H1 (cell line): ENCODE data around the gene PDXDC1. TPM values are rescaled to one million over a fixed set of nuclear protein-coding genes. Genes with fewer than 3 reads are reported as not detected.

Experiments
- CTCF ChIA-PET: fragments of 300-600 bp; sonication (Branson Sonifier 250); formaldehyde crosslinking; loops from one replicate; lab custom pipeline; 2021; ENCODE audit not compliant: partially characterized antibody; lab: Charles Lee
- POLR2A ChIA-PET: fragments of 300-600 bp; sonication (Branson Sonifier 250); formaldehyde crosslinking; loops from one replicate; lab custom pipeline; 2021; ENCODE audit warnings: inconsistent platforms; ENCODE audit not compliant: partially characterized antibody; lab: Charles Lee
- DNase-seq, 2 experiments: peaks; one replicate each; pipeline versions ENCODE4 v3.0.0 to v3.0.0-alpha.2; 2010 to 2022; ENCODE audit warnings: low spot score in 2 of 2, low read depth in 1 of 2, mixed read lengths in 1 of 2
- FAIRE-seq: peaks from 2 replicates; lab custom pipeline; 2011; peaks lifted over from hg19 to GRCh38; lab: Jason Lieb, UNC
- H2AFZ ChIP-seq: 2 replicates; pipeline ENCODE4 v1.8.1; 2012; ENCODE audit warnings: low read length, inconsistent platforms
- H2AK5ac ChIP-seq: 2 replicates; pipeline ENCODE4 v1.6.1; 2013; ENCODE audit warnings: low read depth, low read length
- H2BK120ac ChIP-seq: replicated peaks from 2 replicates; pipeline ENCODE3; 2013; ENCODE audit warnings: low read depth, low read length, inconsistent platforms
- H2BK12ac ChIP-seq: 2 replicates; pipeline ENCODE4 v1.6.1; 2013; ENCODE audit warnings: low read depth, low read length
- H2BK15ac ChIP-seq: 2 replicates; pipeline ENCODE4 v1.6.1; 2013; ENCODE audit warnings: low read length
- H2BK20ac ChIP-seq: 2 replicates; pipeline ENCODE4 v1.6.1; 2013; ENCODE audit warnings: low read length
- H2BK5ac ChIP-seq: 2 replicates; pipeline ENCODE4 v1.6.1; 2013; ENCODE audit warnings: low read depth, low read length
- H3K14ac ChIP-seq: 2 replicates; pipeline ENCODE4 v1.6.1; 2013; ENCODE audit warnings: inconsistent platforms; ENCODE audit not compliant: insufficient read length
- H3K18ac ChIP-seq: 2 replicates; pipeline ENCODE4 v1.6.1; 2013; ENCODE audit warnings: low read length; ENCODE audit errors: extremely low read depth
- H3K23ac ChIP-seq: 2 replicates; pipeline ENCODE4 v1.6.1; 2013; ENCODE audit warnings: inconsistent platforms; ENCODE audit not compliant: insufficient read length
- H3K23me2 ChIP-seq: 2 replicates; pipeline ENCODE4 v1.6.1; 2013; ENCODE audit warnings: low read depth, low read length
- H3K27ac ChIP-seq: 2 replicates; pipeline ENCODE4 v1.6.1; 2011; ENCODE audit warnings: low read depth, low read length, inconsistent platforms
- H3K27me3 ChIP-seq, 4 experiments: replicated peaks in 1 of 4; 1 replicate in 1 of 4; 2 replicates in 3 of 4; pipeline versions ENCODE4 v1.6.1 to v1.8.1; 2011 to 2013; ENCODE audit warnings: low read length in 3 of 4, mild to moderate bottlenecking in 3 of 4, inconsistent platforms in 2 of 4, mixed read lengths in 2 of 4, moderate library complexity in 1 of 4; ENCODE audit not compliant: control insufficient read depth in 3 of 4, insufficient read depth in 3 of 4; ENCODE audit errors: extremely low read depth in 1 of 4
- H3K36me3 ChIP-seq, 4 experiments: 2 replicates each; pipeline versions ENCODE4 v1.6.1 to v1.8.1; 2011 to 2013; ENCODE audit warnings: mild to moderate bottlenecking in 4 of 4, low read length in 3 of 4, moderate library complexity in 2 of 4, control low read depth in 1 of 4, inconsistent platforms in 1 of 4; ENCODE audit not compliant: insufficient read depth in 4 of 4, control insufficient read depth in 2 of 4
- H3K4ac ChIP-seq: replicated peaks from 2 replicates; pipeline ENCODE3; 2013; ENCODE audit warnings: low read length, low read depth, mixed read lengths, inconsistent platforms; ENCODE audit not compliant: insufficient read length
- H3K4me1 ChIP-seq, 4 experiments: replicated peaks in 1 of 4; 1 replicate in 1 of 4; 2 replicates in 3 of 4; pipeline versions ENCODE4 v1.6.1 to v1.8.1; 2011 to 2013; ENCODE audit warnings: low read length in 3 of 4, inconsistent platforms in 2 of 4, mixed read lengths in 1 of 4; ENCODE audit not compliant: insufficient read depth in 4 of 4, control insufficient read depth in 3 of 4
- H3K4me2 ChIP-seq, 2 experiments: 2 replicates each; pipeline versions ENCODE4 v1.6.1 to v1.8.1; 2011 to 2013; ENCODE audit warnings: low read depth in 2 of 2, low read length in 2 of 2, control low read depth in 1 of 2, inconsistent platforms in 1 of 2, mild to moderate bottlenecking in 1 of 2; ENCODE audit not compliant: insufficient read depth in 1 of 2
- H3K4me3 ChIP-seq, 4 experiments: fragments of 200-600, 300-600 bp in 1 of 4; sonication (generic), shearing (Covaris generic), sonication (Bioruptor Twin) in 1 of 4; 2 replicates each; pipeline versions ENCODE4 v1.5.1 to v1.8.1; 2011 to 2016; ENCODE audit warnings: low read length in 4 of 4, low read depth in 3 of 4, control low read depth in 2 of 4, inconsistent platforms in 2 of 4, mild to moderate bottlenecking in 2 of 4, mixed read lengths in 1 of 4, moderate library complexity in 1 of 4; ENCODE audit not compliant: insufficient read depth in 2 of 4; ENCODE audit errors: extremely low read depth in 1 of 4
- H3K56ac ChIP-seq: replicated peaks from 2 replicates; pipeline ENCODE3; 2013; ENCODE audit warnings: low read depth, mild to moderate bottlenecking, mixed read lengths, low read length, inconsistent platforms; ENCODE audit not compliant: insufficient read length
- H3K79me1 ChIP-seq: 2 replicates; pipeline ENCODE4 v1.6.1; 2013; ENCODE audit warnings: low read depth, low read length, control low read depth
- H3K79me2 ChIP-seq, 2 experiments: 2 replicates each; pipeline versions ENCODE4 v1.6.1 to v1.8.1; 2012 to 2013; ENCODE audit warnings: low read length in 2 of 2, mild to moderate bottlenecking in 2 of 2, inconsistent platforms in 1 of 2; ENCODE audit not compliant: insufficient read depth in 2 of 2, control insufficient read depth in 1 of 2
- H3K9ac ChIP-seq, 4 experiments: replicated peaks in 1 of 4; 1 replicate in 1 of 4; 2 replicates in 3 of 4; pipeline versions ENCODE4 v1.6.1 to v1.8.1; 2011 to 2013; ENCODE audit warnings: low read depth in 3 of 4, low read length in 3 of 4, control low read depth in 2 of 4, mild to moderate bottlenecking in 2 of 4, moderate library complexity in 2 of 4, inconsistent platforms in 1 of 4; ENCODE audit errors: extremely low read depth in 1 of 4
- H3K9me3 ChIP-seq, 2 experiments: 2 replicates each; pipeline versions ENCODE4 v1.6.1 to v1.8.1; 2012 to 2013; ENCODE audit warnings: mild to moderate bottlenecking in 2 of 2, moderate library complexity in 2 of 2, control low read depth in 1 of 2, inconsistent platforms in 1 of 2, low read depth in 1 of 2, low read length in 1 of 2, mixed read lengths in 1 of 2; ENCODE audit not compliant: insufficient read depth in 2 of 2
- H4K20me1 ChIP-seq, 2 experiments: replicated peaks in 1 of 2; 2 replicates each; pipeline versions ENCODE3 to v1.8.1; 2011 to 2013; ENCODE audit warnings: inconsistent platforms in 2 of 2, low read length in 2 of 2, mild to moderate bottlenecking in 1 of 2; ENCODE audit not compliant: insufficient read depth in 2 of 2, control insufficient read depth in 1 of 2
- H4K5ac ChIP-seq: 2 replicates; pipeline ENCODE4 v1.6.1; 2013; ENCODE audit warnings: low read length, low read depth, mixed read lengths, inconsistent platforms; ENCODE audit not compliant: insufficient read length
- H4K8ac ChIP-seq: 2 replicates; pipeline ENCODE4 v1.8.0; 2013; ENCODE audit warnings: mild to moderate bottlenecking, moderate library complexity, low read length, inconsistent platforms; ENCODE audit not compliant: insufficient read depth; ENCODE audit errors: extremely low read depth
- H4K91ac ChIP-seq: replicated peaks from 2 replicates; pipeline ENCODE3; 2013; ENCODE audit warnings: low read length, mixed read lengths, inconsistent platforms; ENCODE audit not compliant: insufficient read length
- BCL11A ChIP-seq, 2 experiments: IDR thresholded peaks; one replicate each; pipeline ENCODE4 v1.6.1; 2011; ENCODE audit warnings: low read depth in 2 of 2, low read length in 2 of 2, mild to moderate bottlenecking in 2 of 2
- CEBPB ChIP-seq: IDR thresholded peaks from 2 replicates; pipeline ENCODE4 v1.6.1; 2012; ENCODE audit warnings: low read depth, low read length
- CREB1 ChIP-seq: IDR thresholded peaks from 2 replicates; pipeline ENCODE4 v1.6.1; 2012; ENCODE audit warnings: inconsistent platforms
- KDM4A ChIP-seq: IDR thresholded peaks from one replicate; pipeline ENCODE4 v1.7.1; 2012; ENCODE audit warnings: low read depth, mild to moderate bottlenecking, moderate library complexity, low read length, inconsistent platforms; ENCODE audit not compliant: severe bottlenecking
- KDM5A ChIP-seq: fragments of 200-600 bp; IDR thresholded peaks from 2 replicates; pipeline ENCODE4 v1.7.1; 2012; ENCODE audit warnings: mild to moderate bottlenecking, low read length, inconsistent platforms, mixed read lengths
- RAD21 ChIP-seq, 2 experiments: IDR thresholded peaks in 1 of 2; conservative IDR thresholded peaks in 1 of 2; 2 replicates each; pipeline ENCODE4 v1.6.1; 2011; ENCODE audit warnings: low read depth in 2 of 2, low read length in 2 of 2, improper control_type of control experiment in 1 of 2, inconsistent platforms in 1 of 2, mild to moderate bottlenecking in 1 of 2, moderate library complexity in 1 of 2
- SIX5 ChIP-seq: IDR thresholded peaks from 2 replicates; pipeline ENCODE4 v1.6.1; 2011; ENCODE audit warnings: mild to moderate bottlenecking, low read depth, low read length
- SP1 ChIP-seq: IDR thresholded peaks from 2 replicates; pipeline ENCODE4 v1.6.1; 2011; ENCODE audit warnings: low read depth, low read length
- SUZ12 ChIP-seq: fragments of 200-600 bp; sonication (generic); IDR thresholded peaks from 2 replicates; pipeline ENCODE4 v1.6.1; 2012; ENCODE audit warnings: mild to moderate bottlenecking, inconsistent platforms, low read length, moderate library complexity, mixed read lengths
- TBP ChIP-seq: IDR thresholded peaks from 2 replicates; pipeline ENCODE4 v1.6.1; 2011; ENCODE audit warnings: low read depth, low read length, improper control_type of control experiment
- USF2 ChIP-seq: IDR thresholded peaks from 2 replicates; pipeline ENCODE4 v1.6.1; 2011; ENCODE audit warnings: low read length, improper control_type of control experiment
- YY1 ChIP-seq: IDR thresholded peaks from 2 replicates; pipeline ENCODE4 v1.6.1; 2011; ENCODE audit warnings: low read depth, mild to moderate bottlenecking, low read length
- WGBS, 2 experiments: shearing (Covaris generic) in 1 of 2; methylation state at CpG; one replicate each; pipeline versions ENCODE4 v1.1.6 to v1.1.7; 2013 to 2015; ENCODE audit warnings: low lambda C conversion rate in 2 of 2, mixed read lengths in 2 of 2, inconsistent platforms in 1 of 2, low coverage in 1 of 2, missing lambda C conversion rate in 1 of 2; ENCODE audit not compliant: insufficient replicate concordance in 2 of 2, insufficient coverage in 1 of 2, insufficient read length in 1 of 2; ENCODE audit errors: extremely low coverage in 1 of 2, missing lambda C conversion rate in 1 of 2; 5-methylcytosine and 5-hydroxymethylcytosine counted together
- polyA plus RNA-seq, 7 experiments: library from polyadenylated mRNA; depleted of rRNA in 3 of 7; stranded (reverse) in 5 of 7; unstranded in 2 of 7; fragments of >200 nt in 5 of 7; fragments of 200-250 nt in 2 of 7; gene quantifications; 1 replicate in 5 of 7; 2 replicates in 1 of 7; 4 replicates in 1 of 7; pipeline versions ENCODE4 v1.2.1 to v1.2.3, GENCODE V29; 2011 to 2013; ENCODE audit warnings: missing spikeins in 2 of 7, mixed read lengths in 2 of 7
- total RNA-seq: library from RNA; stranded (reverse); fragmentation: NEBNext Ultra II Directional; extraction: Animal tissue kit (Norgen Biotek cat#: 25700); gene quantifications from 2 replicates; pipeline ENCODE4 v1.2.1, GENCODE V29; 2021

Gene PDXDC1
- total and polyA plus RNA-seq, 2 of the 8 experiments (the other 6 are each of a cell fraction or from before 2014, with no cell fraction given), result 56.6 to 118 TPM

- ChIA-PET POLR2A (no interaction called here), CTCF (interaction anchor here (1.2 to 1.5 kb wide), 3 partner anchors 9 to 606 kb away, joined by 3 to 7 read pairs (median 3); partner anchors contain the start of gene MARF1)
- Histone ChIP-seq H3K18ac (no peak overlapping the region), H3K27me3 (no peaks in the 10 kb centered on the region), H3K14ac (no peak overlapping the region), H3K23me2 (no peaks in the 10 kb centered on the region), H3K56ac (no peak overlapping the region), H3K9me3 (no peaks in the 10 kb centered on the region), H2BK20ac (no peak overlapping the region), H2BK12ac (no peak overlapping the region), H3K27ac (no peak overlapping the region), H2BK15ac (no peak overlapping the region), H3K4me1 (no peaks in the 10 kb centered on the region), H3K79me2 (no peaks in the 10 kb centered on the region), H3K79me1 (no peaks in the 10 kb centered on the region; the same call in 1 of the 2 replicates), H3K4me2 (no peak overlapping the region), H4K91ac (no peak overlapping the region), H3K9ac (no peak overlapping the region), H4K8ac (no peak overlapping the region), H3K36me3 (peaks cover 23 to 79% (median 54%) of the 10 kb centered on the region in 4 experiments), H3K4ac (no peak overlapping the region), H3K23ac (no peak overlapping the region), H4K5ac (no peak overlapping the region), H2AFZ (no peak overlapping the region), H3K4me3 (no peak overlapping the region), H2BK120ac (no peak overlapping the region), H4K20me1 (peaks cover 4 to 6% of the 10 kb centered on the region in 2 experiments), H2AK5ac (no peak overlapping the region), H2BK5ac (no peak overlapping the region)
- WGBS, 2 experiments, result 82% methylated on average over 10 of the region's 10 CpGs; no CpG with 5 or more reads in 1 of the 2 experiments
- FAIRE-seq, result no peak
- no peak for DNase-seq
- no peak for TF ChIP-seq KDM5A
- no peak for TF ChIP-seq USF2
- TF ChIP-seq RAD21 (IDR thresholded peaks at IDR 0.05 in 1 of 2, conservative IDR thresholded peaks at IDR 0.05 in 1 of 2; ENCODE audit: low read depth in 2 of 2, low read length in 2 of 2), result no peak
- TF ChIP-seq SIX5, result no peak
- TF ChIP-seq BCL11A (IDR thresholded peaks at IDR 0.05; ENCODE audit: low read depth in 2 of 2, low read length in 2 of 2), result no peak
- no peak for TF ChIP-seq KDM4A
- no peak for TF ChIP-seq SUZ12
- TF ChIP-seq YY1, result no peak
- no peak for TF ChIP-seq CEBPB
- TF ChIP-seq CREB1, result no peak
- no peak for TF ChIP-seq SP1
- no peak for TF ChIP-seq TBP
Observed at GRCh38 chr16:15037003-15037402, 62.2 kb downstream of the PDXDC1 start.
